Measurements from ENCODE around the gene PTPN23. TPM values are rescaled to one million over a fixed set of nuclear protein-coding genes. Genes with fewer than 3 reads are reported as not detected.
A peak's percentile ranks its signal among the peaks of the same experiment; 100 is the strongest.

PTPN23 gene
- total and polyA plus RNA-seq, 2 of the 13 experiments (the other 11 are each of a cell fraction or from before 2014, with no cell fraction given): 2.3 to 3.7 TPM

- no peak for TF ChIP-seq ZBTB40 (IDR thresholded peaks at IDR 0.05)
- peak; percentile 63 for TF ChIP-seq ZBTB40 (CRISPR knock-in tag; IDR thresholded peaks at IDR 0.05)
- 0 out of 2 replicates have a peak, but pooled peaks have one; percentile 15 for TF ChIP-seq CBX5 (CRISPR knock-in tag; IDR thresholded peaks at IDR 0.05; ENCODE audit: borderline replicate concordance)
- TF ChIP-seq ZSCAN29 (CRISPR knock-in tag; conservative IDR thresholded peaks at IDR 0.05): 0 out of 2 replicates have a peak, but pooled peaks have one; percentile 41
- TF ChIP-seq ZNF687 (CRISPR knock-in tag; IDR thresholded peaks at IDR 0.05): peak; percentile 0; the same call in 1 of the 2 replicates
- 0 out of 2 replicates have a peak, but pooled peaks have one; percentile 12 for TF ChIP-seq E2F5 (CRISPR knock-in tag; conservative IDR thresholded peaks at IDR 0.05)
- TF ChIP-seq HDAC1 (CRISPR knock-in tag; IDR thresholded peaks at IDR 0.05): peak; percentile 35; the same call in 1 of the 2 replicates
- TF ChIP-seq ZNF362 (CRISPR knock-in tag; IDR thresholded peaks at IDR 0.05; ENCODE audit: borderline replicate concordance): no peak
- TF ChIP-seq ELF4 (CRISPR knock-in tag; IDR thresholded peaks at IDR 0.05; ENCODE audit: borderline replicate concordance): peak; percentile 40; the same call in 1 of the 2 replicates
Measured at GRCh38 chr3:47381317-47382157, 716 bp downstream of the PTPN23 start (continued).

Measured in HepG2 (cell line).